HT-29 (cell line): ENCODE data around the gene EIF4A3. TPM values are rescaled to one million over a fixed set of nuclear protein-coding genes. Genes with fewer than 3 reads are reported as not detected.

ENCODE experiments used
- small RNA-seq: library from RNA; depleted of rRNA; stranded (forward); fragments of <200 nt; gene quantifications from one replicate; pipeline ENCODE3, GENCODE V24; 2014
- total RNA-seq: library from RNA; depleted of rRNA; stranded (reverse); fragments of >200 nt; shearing (Covaris generic); gene quantifications from 2 replicates; pipeline ENCODE4 v1.2.3, GENCODE V29; 2014; rRNA removed

EIF4A3 gene
- total RNA-seq, 1 experiment from 2014 or later = 90.5 TPM

Small RNA genes lying within 50 kb of the gene (small RNA-seq; reads per million reads assigned to genes)
- gene AC087741.2 = not detected
- not detected for gene MIR1268B

Other genes with a start within 250 kb of the EIF4A3 start
- 24.3 and 24.6 TPM in 2 replicates for gene TBC1D16, start 111.3 kb downstream of the EIF4A3 start, total RNA-seq
- gene CCDC40, start 110.5 kb downstream of the EIF4A3 start, total RNA-seq = 5.5 and 7.0 TPM in 2 replicates
- 5.8 and 6.4 TPM in 2 replicates for gene GAA, start 45.5 kb downstream of the EIF4A3 start, total RNA-seq
- 1.7 and 9.4 TPM in 2 replicates for gene CARD14, start 22.9 kb upstream of the EIF4A3 start, total RNA-seq
- 4.1 and 5.9 TPM in 2 replicates for gene SGSH, start 73.2 kb upstream of the EIF4A3 start, total RNA-seq
- gene SLC26A11, start 73.3 kb upstream of the EIF4A3 start, total RNA-seq = 0.94 and 2.8 TPM in 2 replicates
- gene RNF213, start 113.7 kb upstream of the EIF4A3 start, total RNA-seq = 49.5 and 70.5 TPM in 2 replicates